GM18517 (cell line): ENCODE measurements around the gene OR11H6.
"Not testable (repeated sequence)": the region's sequence is repeated elsewhere in the genome, so short reads cannot be mapped to it uniquely, and the experiment has no call there.

ENCODE experiments used
- ATAC-seq: cut with Tn5 transposase; IDR thresholded peaks from one replicate; pipeline ENCODE4 v1.9.1; 2021; ENCODE audit warnings: mild to moderate bottlenecking, moderate library complexity; ENCODE audit not compliant: unreplicated experiment

OR11H6 gene

GRCh38 chr14:20223410-20223809, at the start of gene OR11H6:
OR11H6 (plus strand) TSS chr14:20223710; CDS start chr14:20223710, 0 bp downstream.
- no peak for ATAC-seq

- not testable (repeated sequence) for ATAC-seq
Observed at GRCh38 chr14:20174205-20174604, 49.3 kb upstream of the OR11H6 start.

GRCh38 chr14:20176330-20176729, 47.2 kb upstream of the OR11H6 start:
- ATAC-seq, result no peak

- ATAC-seq, result no peak
Observed at GRCh38 chr14:20177433-20177974, 46.0 kb upstream of the OR11H6 start.

GRCh38 chr14:20179218-20179617, 44.3 kb upstream of the OR11H6 start:
- no peak for ATAC-seq

- no peak for ATAC-seq
Observed at GRCh38 chr14:20179880-20180279, 43.6 kb upstream of the OR11H6 start.

- ATAC-seq, result no peak
Observed at GRCh38 chr14:20180486-20180885, 43.0 kb upstream of the OR11H6 start.

- ATAC-seq, result no peak
Observed at GRCh38 chr14:20184181-20184580, 39.3 kb upstream of the OR11H6 start.

GRCh38 chr14:20190596-20190995, 32.9 kb upstream of the OR11H6 start, which contains the start of gene OR11G2:
OR11G2 (plus strand) TSS chr14:20190896; CDS start chr14:20197438, 6,542 bp downstream.
- no peak for ATAC-seq

- ATAC-seq, result no peak
Observed at GRCh38 chr14:20191396-20191795, 32.1 kb upstream of the OR11H6 start.

- no peak for ATAC-seq
Observed at GRCh38 chr14:20194101-20194500, 29.4 kb upstream of the OR11H6 start.

GRCh38 chr14:20195170-20195569, 28.3 kb upstream of the OR11H6 start:
- not testable (repeated sequence) for ATAC-seq

- ATAC-seq, result no peak
Observed at GRCh38 chr14:20195911-20196310, 27.6 kb upstream of the OR11H6 start.

- no peak for ATAC-seq
Observed at GRCh38 chr14:20197459-20197858, 26.1 kb upstream of the OR11H6 start.

GRCh38 chr14:20198991-20199390, 24.5 kb upstream of the OR11H6 start:
- ATAC-seq, result no peak

- no peak for ATAC-seq
Observed at GRCh38 chr14:20204721-20205120, 18.8 kb upstream of the OR11H6 start.

GRCh38 chr14:20209595-20209994, 13.9 kb upstream of the OR11H6 start:
- no peak for ATAC-seq

- ATAC-seq, result not testable (repeated sequence)
Observed at GRCh38 chr14:20212406-20212805, 11.1 kb upstream of the OR11H6 start.

- ATAC-seq, result no peak
Observed at GRCh38 chr14:20215196-20215595, 8.3 kb upstream of the OR11H6 start.

GRCh38 chr14:20219033-20219432, 4.5 kb upstream of the OR11H6 start:
- no peak for ATAC-seq

- no peak for ATAC-seq
Observed at GRCh38 chr14:20228681-20229080, 5.2 kb downstream of the OR11H6 start, which contains the start of gene OR11H7. OR11H7 (plus strand) TSS chr14:20228981.

GRCh38 chr14:20235415-20235814, 11.9 kb downstream of the OR11H6 start:
- not testable (repeated sequence) for ATAC-seq

GRCh38 chr14:20247646-20248246, 24.2 kb downstream of the OR11H6 start:
- ATAC-seq, result no peak
